ENCODE measurements around the gene SFTPB.

Gene SFTPB

DNA sequence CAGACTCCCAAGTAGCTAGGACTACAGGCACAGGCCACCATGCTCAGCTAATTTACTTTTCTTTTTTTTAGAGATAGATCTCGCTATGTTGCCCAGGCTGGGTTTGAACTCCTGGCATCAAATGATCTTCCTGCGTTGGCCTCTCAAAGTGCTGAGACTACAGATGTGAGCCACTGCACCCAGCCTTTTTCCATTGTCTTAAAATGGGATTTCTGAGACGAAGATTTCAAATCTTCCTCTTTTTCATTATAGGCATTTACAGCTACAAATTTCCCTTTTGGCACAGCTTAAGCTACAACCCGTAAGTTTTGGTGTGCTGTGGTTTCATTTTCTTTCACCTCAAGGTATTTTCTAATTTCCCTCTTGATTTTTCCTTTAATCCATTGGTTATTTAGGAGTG is 34.8 kb upstream of the SFTPB start:
- in situ Hi-C loops (cut with HindIII; ENCODE audit: low sequenced_read_pairs), result no loop called here

DNA sequence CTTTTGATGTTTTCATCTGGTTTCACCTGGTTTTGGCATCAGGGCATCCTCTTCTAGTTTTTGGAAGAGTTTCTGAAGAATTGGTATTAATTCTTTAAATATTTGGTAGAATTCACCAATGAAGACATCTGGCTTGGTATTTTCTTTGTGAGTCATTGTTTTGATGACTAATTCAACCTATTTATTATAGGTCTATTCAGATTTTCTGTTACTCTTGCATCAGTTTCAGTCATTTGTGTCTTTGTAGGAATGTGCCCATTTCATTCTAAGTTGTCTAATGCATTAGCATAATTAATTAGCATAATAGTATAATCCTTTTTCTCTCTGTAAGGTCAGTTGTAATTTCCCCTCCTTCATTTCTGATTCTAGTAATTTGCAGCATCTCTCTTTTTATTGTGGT is 34.2 kb upstream of the SFTPB start:
- in situ Hi-C loops (cut with HindIII; ENCODE audit: low sequenced_read_pairs), result no loop called here

DNA sequence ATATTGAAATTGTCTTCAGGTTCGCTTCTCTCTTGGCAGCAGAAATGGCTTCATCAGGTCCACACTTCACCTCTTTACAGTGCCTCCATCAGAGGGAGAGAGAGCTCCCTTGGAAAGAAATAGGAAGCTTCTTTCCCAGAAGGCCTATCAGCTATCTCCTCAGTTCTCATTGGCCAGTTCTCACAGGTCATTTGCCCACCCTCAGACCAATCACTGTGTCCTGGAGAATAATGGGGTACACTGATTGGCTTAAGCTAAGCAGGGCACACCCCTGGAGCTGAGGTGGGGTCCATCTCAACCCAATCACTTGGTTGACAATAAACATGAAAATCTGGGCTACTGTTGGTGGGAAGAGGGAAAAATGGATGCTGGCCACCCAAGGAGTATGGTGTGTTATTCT is 31.3 kb upstream of the SFTPB start:
- in situ Hi-C loops (cut with HindIII; ENCODE audit: low sequenced_read_pairs), result no loop called here

DNA sequence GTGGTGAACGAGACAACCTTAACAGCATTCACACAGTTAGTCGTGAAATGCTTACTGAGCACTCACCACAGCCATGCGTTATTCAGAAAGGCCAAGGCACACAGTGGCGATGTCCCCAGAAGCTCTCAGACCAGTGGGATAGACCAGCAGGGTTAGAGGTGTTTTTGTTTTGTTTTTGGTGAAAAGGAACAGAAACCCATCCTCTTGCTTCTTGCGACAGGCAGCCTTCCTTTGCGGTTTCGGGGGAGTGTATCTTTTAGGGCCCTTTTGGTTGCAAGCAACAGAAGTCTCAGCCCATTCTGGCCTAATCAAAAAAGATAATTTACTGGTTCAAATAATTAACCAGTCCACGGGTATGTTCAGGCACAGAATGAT is 30.9 kb upstream of the SFTPB start:
- in situ Hi-C loops (cut with HindIII; ENCODE audit: low sequenced_read_pairs), result no loop called here

DNA sequence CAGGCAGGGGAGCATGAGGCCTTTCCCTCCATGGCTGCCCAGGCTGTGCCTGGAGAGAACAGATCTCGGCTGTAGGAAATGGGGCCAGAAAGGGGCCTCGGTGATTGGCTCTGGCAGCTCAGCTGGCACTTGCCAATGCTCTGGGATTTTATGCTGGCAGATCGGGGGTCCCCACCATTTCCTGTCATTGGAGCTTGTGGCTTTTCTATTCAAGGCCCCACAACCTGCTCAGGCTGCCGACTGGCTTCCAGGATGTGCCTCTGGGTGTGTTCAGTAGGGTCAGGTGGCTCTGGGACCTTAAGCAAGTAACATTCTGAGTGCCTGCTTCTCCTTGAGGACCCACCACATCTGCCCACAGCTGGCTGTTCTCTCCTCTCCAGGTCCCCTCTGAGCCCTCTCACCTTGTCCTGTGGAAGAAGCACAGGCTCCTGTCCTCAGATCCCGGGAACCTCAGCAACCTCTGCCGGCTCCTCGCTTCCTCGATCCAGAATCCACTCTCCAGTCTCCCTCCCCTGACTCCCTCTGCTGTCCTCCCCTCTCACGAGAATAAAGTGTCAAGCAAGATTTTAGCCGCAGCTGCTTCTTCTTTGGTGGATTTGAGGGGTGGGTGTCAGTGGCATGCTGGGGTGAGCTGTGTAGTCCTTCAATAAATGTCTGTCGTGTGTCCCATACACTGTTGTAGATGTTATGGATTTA is 30.3 kb upstream of the SFTPB start:
- in situ Hi-C loops (cut with HindIII; ENCODE audit: low sequenced_read_pairs), result no loop called here

DNA sequence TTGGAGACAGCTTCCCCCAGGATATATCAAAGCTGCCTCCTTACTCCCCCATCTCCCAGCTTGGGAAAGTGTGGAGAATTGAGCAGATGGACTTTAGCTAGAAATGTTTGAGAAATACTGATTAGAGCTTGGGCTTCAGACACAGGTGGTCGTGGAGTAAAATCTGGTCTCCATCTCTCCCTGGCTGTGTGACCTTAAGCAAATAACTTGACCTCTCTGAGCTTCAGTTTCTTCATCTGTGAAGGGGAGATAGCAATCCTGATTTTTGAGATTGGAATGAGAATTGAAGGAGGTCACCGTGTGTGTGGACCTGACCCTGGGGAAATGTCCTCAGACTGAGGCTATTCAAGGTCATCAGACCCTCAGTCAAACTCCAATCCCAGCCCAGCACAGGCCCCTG is 29.7 kb upstream of the SFTPB start:
- in situ Hi-C loops (cut with HindIII; ENCODE audit: low sequenced_read_pairs), result no loop called here

DNA sequence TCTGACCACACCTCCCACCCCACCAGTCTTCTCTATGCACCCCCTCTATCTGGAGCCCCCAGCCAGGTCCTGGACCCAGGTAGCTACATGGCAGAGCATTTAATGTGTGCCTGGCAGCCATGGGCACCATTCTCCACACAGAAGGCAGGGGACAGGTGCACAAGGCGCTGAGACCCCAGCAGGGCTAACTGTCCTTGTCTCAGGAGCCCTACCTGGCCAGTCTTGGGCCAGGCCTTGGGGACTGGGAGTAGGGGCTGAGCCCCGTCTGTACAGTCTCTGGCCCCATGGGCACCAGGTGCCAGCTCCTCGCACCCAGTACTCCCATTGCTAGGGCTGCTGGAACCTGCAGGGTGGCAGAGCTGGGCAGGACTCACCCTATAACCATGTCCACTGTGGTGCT is 29.1 kb upstream of the SFTPB start:
- in situ Hi-C loops (cut with HindIII; ENCODE audit: low sequenced_read_pairs), result no loop called here

DNA sequence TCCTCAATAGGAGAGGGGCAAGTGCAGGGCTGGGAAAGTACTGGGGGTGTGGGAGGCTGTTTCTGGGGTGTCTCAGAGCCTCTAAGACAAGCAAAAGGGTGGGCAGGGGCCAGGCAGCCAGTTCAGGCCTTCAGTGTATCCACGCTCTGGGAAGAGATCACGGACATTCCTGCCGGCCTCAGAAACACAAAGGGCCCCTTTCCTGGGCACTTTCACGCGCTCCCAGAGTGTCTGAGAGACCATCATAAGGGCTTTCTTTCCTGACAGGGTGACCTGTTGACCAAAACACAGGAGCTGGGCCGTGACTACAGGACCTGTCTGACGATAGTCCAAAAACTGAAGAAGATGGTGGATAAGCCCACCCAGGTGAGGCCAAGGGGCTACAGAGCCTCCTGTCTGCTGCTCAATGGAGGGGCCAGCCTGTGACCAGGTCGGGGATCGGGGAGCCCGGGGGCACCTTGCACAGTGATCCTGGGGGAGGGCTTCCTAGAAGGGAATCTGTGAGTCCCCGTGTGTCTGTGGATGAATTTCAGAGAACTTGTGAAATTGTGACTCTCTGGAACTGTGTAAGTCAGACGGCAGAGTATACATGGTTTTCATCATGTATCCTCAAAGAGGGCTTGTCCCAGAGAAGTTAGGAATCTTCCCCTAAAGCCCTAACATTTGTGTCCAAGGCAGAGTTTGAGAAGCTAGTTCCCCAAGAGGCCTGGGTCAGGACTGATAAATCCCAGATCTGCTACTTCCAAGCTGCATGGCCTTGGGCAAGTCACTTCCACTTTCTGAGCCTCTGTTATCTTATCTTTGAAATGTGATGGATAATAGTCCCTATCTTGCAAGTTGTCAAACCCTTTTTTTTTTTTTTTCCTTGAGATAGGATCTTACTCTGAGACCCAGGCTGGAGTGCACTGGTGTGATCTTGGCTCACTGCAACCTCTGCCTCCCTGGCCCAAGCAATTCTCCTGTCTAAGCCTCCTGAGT is 28.0 kb upstream of the SFTPB start:
- in situ Hi-C loops (cut with HindIII; ENCODE audit: low sequenced_read_pairs), result no loop called here

DNA sequence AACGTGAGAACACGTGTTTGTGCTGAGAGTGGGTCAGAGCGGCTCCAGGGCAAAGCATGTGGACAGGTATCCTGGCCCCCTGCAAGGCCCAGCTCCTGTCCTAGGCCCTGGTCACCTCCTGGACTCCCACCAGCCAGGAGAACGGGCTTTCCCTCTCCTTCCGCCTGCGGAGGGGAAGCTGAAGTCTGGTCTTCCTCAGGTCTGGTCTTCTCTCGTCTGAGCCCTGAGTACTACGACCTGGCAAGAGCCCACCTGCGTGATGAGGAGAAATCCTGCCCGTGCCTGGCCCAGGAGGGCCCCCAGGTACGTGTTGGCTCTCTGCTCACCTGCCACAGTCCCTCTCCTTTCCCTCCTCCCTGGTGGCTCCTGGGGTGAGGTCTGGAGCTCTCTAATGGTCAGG is 27.1 kb upstream of the SFTPB start:
- in situ Hi-C loops (cut with HindIII; ENCODE audit: low sequenced_read_pairs), result no loop called here

DNA sequence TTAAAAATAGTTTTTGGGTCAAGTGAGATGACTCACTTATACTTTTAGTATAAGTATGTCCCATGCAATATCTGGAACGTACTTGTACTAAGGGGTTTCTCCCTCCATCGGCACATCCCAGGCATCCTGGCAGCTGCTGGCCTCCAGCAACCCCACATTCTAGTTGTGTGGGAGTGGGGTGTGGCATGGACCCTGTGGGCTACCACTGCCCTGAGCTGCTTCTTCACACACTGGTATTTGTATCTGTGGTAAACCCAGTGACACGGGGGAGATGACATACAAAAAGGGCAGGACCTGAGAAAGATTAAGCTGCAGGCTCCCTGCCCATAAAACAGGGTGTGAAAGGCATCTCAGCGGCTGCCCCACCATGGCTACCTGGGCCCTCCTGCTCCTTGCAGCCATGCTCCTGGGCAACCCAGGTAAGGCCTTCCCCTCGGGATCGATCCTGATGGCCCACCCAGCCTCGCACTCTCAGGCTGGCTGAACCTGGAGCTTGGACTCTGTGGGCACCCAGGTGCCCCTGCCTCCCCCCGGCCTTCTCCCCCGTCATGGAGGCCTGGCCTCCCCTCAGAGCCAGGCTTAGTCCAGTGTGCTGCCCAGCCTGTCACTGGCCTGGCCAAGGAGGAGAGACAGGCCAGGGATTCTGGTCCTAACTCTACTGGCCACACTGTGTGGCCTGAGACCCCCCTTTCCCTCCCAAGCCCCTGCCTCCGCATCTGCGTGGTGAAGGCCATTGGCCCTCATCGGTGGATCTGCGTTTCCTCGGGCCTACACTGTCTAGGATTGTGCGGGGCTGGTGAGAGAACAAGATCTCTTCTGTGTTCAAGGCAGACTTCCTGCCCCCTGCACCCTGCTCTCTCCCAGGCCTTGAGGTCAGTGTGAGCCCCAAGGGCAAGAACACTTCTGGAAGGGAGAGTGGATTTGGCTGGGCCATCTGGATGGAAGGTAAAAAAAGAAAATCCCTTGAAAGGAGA is 26.3 kb upstream of the SFTPB start, which contains the start of gene GNLY:
Gene GNLY, plus strand, starts transcription at position 307 of the 974 bp plus-strand sequence. Its CDS starts 61 bp downstream, at position 368.
- in situ Hi-C loops (cut with HindIII; ENCODE audit: low sequenced_read_pairs), result no loop called here

DNA sequence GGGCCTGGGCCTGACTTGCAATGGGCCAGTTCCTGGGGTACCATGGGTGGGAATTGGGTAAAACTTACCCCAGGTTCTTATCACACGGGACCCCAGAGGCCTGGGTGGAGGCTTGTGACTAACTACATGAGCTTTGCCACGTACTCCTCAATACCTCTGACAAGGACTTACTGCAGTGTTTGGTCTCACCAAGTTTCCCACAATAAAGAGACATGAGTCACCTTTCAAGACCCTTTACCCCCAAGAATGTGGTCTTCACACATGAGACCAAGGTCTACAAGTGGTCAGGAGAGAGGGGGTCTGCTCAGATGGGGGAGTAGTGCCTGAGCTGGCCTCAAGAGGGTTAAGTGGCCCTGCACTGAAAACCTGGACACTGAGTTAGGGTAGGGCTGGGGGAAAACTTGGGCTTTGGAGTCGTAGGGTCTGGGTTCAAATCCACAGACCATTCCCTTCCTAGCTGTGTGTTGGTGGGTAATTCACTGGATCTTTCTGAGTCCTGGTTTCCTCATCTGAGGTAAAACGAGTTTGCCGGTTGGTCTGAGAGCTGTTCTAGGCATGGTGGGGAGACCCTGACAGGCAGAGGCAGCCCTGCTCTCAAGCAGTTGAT is 24.1 kb upstream of the SFTPB start:
- in situ Hi-C loops (cut with HindIII; ENCODE audit: low sequenced_read_pairs), result no loop called here

DNA sequence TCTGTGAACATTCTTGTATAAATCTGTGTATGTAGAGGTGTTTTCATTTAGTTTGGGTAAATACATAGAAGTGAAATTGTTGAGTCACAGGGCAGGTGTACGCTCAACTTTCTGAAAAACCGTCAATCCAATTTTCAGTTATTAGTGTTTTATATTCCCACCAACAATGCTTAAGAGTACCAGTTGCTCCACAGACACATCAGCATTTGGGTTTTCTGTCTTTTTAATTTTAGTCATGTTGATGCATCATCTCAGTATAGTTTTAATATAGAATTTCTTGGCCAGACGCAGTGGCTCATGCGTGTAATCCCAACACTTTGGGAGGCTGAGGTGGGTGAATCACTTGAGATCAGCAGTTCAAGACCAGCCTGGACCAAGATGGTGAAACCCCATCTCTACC is 22.9 kb upstream of the SFTPB start:
- in situ Hi-C loops (cut with HindIII; ENCODE audit: low sequenced_read_pairs), result no loop called here

DNA sequence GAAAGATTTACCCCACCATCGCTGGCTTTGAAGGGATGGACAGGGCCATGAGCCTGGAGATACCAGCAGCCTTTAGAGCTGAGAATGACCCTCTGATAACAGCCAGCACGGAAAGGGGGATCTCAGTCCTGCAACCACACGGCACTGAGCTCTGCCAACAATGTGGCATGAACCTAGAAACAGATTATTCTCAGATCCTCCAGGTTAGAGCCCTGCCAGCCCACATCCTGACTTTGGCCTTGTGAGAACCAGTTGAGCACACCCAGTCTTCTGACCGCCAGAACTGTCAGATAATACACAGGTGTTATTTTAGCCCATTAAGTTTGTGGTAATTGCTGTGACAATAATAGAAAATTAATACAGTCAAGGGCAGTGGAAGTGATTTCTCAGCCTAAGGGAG is 16.8 kb upstream of the SFTPB start:
- in situ Hi-C loops (cut with HindIII; ENCODE audit: low sequenced_read_pairs), result no loop called here

DNA sequence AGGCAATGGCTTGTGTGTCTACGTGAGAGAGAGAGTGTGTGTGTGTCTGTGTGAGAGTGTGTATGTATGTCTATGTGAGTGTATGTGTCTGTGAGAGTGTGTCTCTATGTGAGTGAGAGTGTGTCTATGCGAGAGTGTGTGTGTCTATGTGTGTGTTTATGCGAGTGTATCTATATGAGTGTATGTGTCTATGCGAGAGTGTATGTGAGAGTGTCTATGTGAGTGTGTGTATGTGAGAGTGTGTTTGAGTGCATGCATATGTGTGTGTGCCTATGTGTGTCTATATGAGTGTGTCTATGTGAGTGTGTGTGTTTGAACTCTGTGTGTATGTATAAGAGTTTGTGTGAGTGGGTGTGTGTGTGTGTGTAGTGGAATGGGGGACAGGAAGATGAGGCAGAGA is 16.4 kb upstream of the SFTPB start:
- in situ Hi-C loops (cut with HindIII; ENCODE audit: low sequenced_read_pairs), result no loop called here

DNA sequence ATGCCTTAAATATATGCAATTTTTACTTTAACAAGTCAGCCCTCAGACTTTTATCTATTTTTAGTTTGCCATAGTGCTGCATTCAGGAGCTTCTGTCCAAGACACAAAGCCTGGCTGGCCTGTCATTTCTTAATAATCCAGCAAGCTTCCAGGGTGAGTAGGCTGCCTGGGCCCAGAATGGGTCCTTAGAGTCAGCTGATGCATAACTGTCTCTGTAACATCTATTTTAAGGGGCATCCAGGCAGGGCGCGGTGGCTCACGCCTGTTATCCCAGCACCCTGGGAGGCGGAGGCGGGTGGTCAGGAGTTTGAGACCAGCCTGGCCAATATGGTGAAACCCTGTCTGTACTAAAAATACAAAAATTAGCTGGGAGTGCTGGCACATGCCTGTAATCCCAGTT is 14.4 kb upstream of the SFTPB start:
- in situ Hi-C loops (cut with HindIII; ENCODE audit: low sequenced_read_pairs), result no loop called here

DNA sequence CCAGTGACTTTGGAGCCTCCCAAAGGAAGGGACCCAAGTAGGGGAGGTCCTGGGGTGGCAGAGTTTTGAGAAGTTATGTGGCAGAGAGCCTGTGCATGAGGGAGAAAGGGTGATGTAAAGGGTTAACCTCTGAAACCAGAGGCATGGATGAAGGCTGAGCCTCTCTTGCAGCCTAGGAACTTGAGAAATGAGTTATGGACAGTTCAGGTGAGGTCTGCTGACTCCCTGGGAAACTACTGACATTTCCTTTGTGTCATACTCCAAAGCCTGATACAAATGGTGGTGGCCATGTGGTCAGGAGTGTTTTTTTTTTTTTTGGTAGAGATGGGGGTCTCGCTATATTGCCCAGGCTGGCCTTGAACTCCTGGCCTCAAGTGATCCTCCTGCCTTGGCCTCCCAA is 13.8 kb upstream of the SFTPB start:
- in situ Hi-C loops (cut with HindIII; ENCODE audit: low sequenced_read_pairs), result no loop called here

DNA sequence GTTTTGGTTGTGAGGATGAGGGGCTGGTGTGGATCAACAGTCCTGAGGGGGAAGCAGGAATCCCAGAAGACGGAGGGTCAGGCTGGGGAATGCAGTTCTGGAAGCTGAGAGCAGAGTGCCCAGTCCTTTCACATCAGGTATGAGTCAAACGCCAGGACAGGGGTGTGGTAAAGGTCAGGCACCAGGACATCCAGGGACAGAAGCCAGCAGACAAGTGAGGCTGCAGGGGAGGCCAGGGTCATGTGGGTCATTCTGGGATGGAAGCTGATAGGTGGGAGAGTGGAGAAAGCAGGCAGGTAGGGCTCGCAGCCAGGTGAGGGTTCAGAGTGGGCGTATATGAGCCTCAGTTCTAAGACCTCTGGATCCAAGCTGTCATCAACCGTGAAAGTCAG is 13.4 kb upstream of the SFTPB start:
- in situ Hi-C loops (cut with HindIII; ENCODE audit: low sequenced_read_pairs), result no loop called here

DNA sequence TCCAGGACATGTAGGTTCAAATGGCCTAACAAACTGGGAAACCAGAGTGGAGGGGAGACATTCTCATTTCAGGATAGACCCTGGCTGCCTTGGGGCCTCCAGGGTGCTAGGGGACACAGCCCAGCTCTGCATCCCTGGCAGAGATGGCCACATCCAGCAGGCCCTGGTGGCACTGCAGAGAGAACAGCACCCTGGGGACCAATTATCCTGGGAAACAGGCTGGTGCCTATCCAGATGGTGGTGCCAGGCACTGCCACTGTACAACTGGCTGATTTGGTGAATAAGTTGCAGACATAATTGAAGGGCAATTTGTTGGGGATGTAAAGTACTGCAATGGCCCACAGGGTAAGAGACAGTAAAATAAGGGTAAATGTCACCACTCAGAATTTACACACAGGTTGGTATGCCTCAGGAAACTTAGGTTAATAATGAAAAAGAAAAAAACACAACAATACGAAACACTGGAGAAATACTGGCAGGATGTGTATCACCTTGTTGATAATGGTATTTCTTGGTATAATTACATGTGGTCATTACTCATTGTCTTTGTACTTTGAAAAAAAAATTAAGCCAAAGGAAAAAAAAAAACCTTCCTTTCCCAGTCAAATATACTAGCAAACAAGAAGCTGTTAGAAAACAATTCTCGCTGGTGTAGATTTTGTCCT is 12.8 kb upstream of the SFTPB start:
- in situ Hi-C loops (cut with HindIII; ENCODE audit: low sequenced_read_pairs), result no loop called here

DNA sequence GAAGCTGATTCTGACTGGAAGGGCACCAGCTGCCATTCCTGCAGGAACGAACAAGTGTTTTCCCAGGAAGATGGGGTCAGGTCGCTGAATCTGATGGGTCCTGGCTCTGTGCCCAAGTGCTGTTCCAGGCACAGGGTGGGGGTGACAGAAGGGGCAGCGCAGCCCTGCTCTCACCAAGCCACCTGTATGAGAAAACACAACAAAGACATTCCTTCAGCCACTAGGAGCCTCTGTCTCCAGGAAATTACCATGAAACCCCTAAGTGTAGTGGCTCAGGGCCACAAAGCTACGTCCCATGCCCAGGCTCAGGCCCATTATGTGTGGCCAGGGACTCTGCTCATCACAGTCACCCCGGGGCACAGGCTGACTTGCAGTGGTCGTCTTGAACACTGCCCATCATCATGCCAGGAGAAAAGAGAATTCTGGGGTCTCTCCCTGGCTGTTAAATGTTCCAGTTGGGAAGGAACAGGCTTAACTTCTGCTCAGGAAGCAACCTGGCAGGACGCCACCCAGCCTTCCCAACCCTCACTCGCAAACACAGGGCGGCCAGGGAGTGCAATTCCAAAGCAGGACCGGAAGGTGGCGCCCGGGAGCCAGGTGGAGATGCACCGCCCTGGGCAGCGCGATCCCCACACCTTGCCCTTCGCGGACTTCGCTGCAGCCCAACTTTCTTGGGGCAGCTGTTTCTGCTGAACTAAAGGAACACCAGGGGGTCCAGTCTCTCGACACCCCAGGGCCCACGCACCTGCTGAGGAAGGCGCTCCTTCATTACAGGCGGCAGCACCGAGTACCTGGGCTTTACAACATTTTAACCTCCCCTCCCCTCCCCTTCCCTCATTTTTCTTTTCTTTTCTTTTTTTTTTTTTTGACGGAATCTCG is 11.0 kb upstream of the SFTPB start:
- in situ Hi-C loops (cut with HindIII; ENCODE audit: low sequenced_read_pairs), result no loop called here

Data from DLD1 (cell line).